NB4 (cell line): ENCODE results near the gene HDGF.

Experiments used
- CTCF ChIP-seq: IDR thresholded peaks from one replicate; pipeline ENCODE4 v1.5.1; 2012; ENCODE audit warnings: low read depth, low read length
- MYC ChIP-seq: IDR thresholded peaks from 2 replicates; pipeline ENCODE4 v1.6.1; 2011; ENCODE audit warnings: low read depth, low read length
- POLR2A ChIP-seq: IDR thresholded peaks from 2 replicates; pipeline ENCODE4 v1.6.1; 2011; ENCODE audit warnings: mild to moderate bottlenecking; ENCODE audit not compliant: insufficient read length; ENCODE audit errors: extremely low read depth
- TF ChIP-seq, protein P1 (sequence below): IDR thresholded peaks from 2 replicates; pipeline ENCODE4 v1.6.1; 2011; ENCODE audit warnings: low read depth, low read length

GRCh38 chr1:156698995-156699394 lies 52.5 kb downstream of the HDGF start:
- no peak for TF ChIP-seq CTCF
- TF ChIP-seq POLR2A: no peak
- TF ChIP-seq, protein P1, sequence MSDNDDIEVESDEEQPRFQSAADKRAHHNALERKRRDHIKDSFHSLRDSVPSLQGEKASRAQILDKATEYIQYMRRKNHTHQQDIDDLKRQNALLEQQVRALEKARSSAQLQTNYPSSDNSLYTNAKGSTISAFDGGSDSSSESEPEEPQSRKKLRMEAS: no peak
- TF ChIP-seq MYC: no peak
